ENCODE data around the gene PPP2R2C. TPM values are rescaled to one million over a fixed set of nuclear protein-coding genes. Genes with fewer than 3 reads are reported as not detected.

The PPP2R2C gene
- total RNA-seq, 2 donors from 2014 or later, result 8.0 to 10.4 TPM

DNA sequence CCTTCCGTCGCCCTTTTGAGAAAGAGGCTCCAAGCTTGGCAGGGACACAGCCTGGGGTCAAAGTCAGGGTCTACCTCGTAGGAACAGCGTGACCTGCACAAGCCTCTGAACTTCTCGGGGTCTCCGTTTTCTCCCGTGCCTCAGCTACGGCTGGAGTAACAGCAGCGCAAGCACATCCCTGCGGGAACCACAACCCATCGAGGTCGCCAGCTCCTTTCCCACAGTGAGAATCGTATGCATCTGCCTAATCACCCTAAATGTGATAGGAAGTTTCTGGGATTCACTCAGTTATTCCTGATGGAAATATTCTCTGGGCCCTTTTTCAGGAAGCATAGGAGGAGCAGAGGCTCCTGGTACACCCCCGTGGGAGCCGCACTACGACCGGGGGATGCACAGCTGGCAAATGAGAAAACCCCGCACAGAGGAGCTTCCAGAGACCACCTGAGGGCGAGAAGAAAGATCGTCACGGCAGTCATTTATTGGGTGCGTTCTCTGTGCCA, 24.7 kb downstream of the PPP2R2C start:
- TF ChIP-seq, protein P1, sequence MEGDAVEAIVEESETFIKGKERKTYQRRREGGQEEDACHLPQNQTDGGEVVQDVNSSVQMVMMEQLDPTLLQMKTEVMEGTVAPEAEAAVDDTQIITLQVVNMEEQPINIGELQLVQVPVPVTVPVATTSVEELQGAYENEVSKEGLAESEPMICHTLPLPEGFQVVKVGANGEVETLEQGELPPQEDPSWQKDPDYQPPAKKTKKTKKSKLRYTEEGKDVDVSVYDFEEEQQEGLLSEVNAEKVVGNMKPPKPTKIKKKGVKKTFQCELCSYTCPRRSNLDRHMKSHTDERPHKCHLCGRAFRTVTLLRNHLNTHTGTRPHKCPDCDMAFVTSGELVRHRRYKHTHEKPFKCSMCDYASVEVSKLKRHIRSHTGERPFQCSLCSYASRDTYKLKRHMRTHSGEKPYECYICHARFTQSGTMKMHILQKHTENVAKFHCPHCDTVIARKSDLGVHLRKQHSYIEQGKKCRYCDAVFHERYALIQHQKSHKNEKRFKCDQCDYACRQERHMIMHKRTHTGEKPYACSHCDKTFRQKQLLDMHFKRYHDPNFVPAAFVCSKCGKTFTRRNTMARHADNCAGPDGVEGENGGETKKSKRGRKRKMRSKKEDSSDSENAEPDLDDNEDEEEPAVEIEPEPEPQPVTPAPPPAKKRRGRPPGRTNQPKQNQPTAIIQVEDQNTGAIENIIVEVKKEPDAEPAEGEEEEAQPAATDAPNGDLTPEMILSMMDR (IDR thresholded peaks at IDR 0.05), result no peak
- no peak for TF ChIP-seq POLR2AphosphoS5 (IDR thresholded peaks at IDR 0.05)
- Histone ChIP-seq H3K4me3 (no peak overlapping the region), H3K36me3 (no peaks in the 10 kb centered on the region), H3K4me1 (replicated peaks) (peaks cover 3% of the 10 kb centered on the region), H3K27me3 (replicated peaks; ENCODE audit: insufficient read depth) (no peaks in the 10 kb centered on the region), H3K27ac (no peak overlapping the region), H3K9me3 (no peaks in the 10 kb centered on the region)
- intact Hi-C loops (cut with DNase I), result no loop called here
- 75% methylated on average over 22 of the region's 22 CpGs for WGBS
- DNase-seq (ENCODE audit: low spot score), result no peak

DNA sequence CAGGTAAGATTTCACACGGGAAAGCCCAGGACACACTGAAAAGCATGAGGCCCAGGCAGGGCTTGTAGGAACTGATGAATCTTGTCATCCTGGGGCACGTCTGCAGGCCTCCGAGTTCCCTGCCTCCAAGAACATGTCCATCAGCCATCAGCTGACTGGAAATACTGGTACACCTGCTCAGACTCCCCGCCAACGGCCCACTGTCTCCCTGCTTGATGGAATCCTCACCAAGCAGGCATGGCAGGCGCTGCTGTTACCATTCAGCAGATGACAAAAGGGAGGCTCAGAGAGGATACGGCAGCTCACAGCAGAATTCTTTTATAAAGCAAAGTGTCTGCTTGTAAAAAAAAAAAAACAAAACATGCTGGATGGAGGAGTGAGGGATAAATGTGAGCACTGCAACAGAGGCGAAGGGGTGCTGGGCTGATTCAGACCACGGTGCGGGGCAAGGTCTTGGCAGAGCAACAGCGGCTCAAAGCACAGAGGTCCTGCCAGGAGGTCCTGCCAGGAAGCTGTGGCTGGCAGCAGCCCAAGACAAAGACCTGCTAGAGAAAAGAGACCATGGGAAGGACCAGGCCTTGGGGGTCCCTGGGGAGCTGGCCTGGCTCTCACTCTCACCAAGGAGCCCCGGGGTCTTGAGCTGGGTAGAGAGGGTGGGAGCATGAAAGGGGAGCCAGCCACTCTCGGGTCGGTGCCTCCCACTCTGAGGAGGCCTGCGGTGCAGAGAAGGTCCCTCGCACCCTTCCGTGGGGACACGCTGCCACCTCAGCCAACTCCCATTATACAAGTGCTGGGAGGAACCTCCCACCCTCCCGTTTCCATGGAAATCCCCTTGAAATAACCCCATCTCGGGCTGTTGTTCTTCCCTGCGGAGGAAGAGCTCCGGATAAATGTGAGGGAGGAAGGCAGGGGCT, 25.6 kb downstream of the PPP2R2C start:
- TF ChIP-seq POLR2AphosphoS5 (IDR thresholded peaks at IDR 0.05), result no peak
- no peak for TF ChIP-seq POLR2A (IDR thresholded peaks at IDR 0.05)
- TF ChIP-seq, protein P1 (IDR thresholded peaks at IDR 0.05), result no peak
- DNase-seq (ENCODE audit: low spot score), result no peak
- H3K27ac ChIP-seq, result no peak overlapping the region
- intact Hi-C loops (cut with DNase I), result no loop called here
- peaks cover 3% of the 10 kb centered on the region for H3K4me1 ChIP-seq (replicated peaks)
- H3K27me3 ChIP-seq (replicated peaks; ENCODE audit: insufficient read depth), result no peaks in the 10 kb centered on the region
- WGBS, result 14% methylated on average over 22 of the region's 22 CpGs
- H3K36me3 ChIP-seq, result no peaks in the 10 kb centered on the region
- no peak overlapping the region for H3K4me3 ChIP-seq
- H3K9me3 ChIP-seq, result no peaks in the 10 kb centered on the region

DNA sequence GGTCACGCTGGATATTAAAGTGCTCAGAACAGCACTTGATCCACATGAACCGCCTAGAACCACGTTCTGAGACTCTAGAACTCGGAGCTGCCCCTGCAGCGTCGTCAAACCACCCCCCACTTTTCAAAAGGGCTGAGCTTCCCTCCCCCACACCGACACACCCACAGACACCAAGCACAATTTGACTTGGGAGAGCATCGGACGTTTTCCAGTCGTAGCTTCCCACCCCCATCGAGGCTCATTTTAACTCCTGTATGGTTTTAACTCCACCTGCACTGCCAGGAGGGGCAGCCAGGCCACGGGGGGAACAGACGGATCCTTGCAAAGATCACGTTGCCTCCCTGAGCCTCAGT, 26.3 kb downstream of the PPP2R2C start:
- no peaks in the 10 kb centered on the region for H3K36me3 ChIP-seq
- no peaks in the 10 kb centered on the region for H3K27me3 ChIP-seq (replicated peaks; ENCODE audit: insufficient read depth)
- no peak for TF ChIP-seq POLR2AphosphoS5 (IDR thresholded peaks at IDR 0.05)
- TF ChIP-seq, protein P1 (IDR thresholded peaks at IDR 0.05), result no peak
- no peak for TF ChIP-seq POLR2A (IDR thresholded peaks at IDR 0.05)
- WGBS, result 74% methylated on average over 14 of the region's 14 CpGs
- intact Hi-C loops (cut with DNase I), result no loop called here
- no peak overlapping the region for H3K4me3 ChIP-seq
- no peak overlapping the region for H3K27ac ChIP-seq
- no peak for DNase-seq (ENCODE audit: low spot score)
- H3K4me1 ChIP-seq (replicated peaks), result peaks cover 3% of the 10 kb centered on the region
- no peaks in the 10 kb centered on the region for H3K9me3 ChIP-seq

DNA sequence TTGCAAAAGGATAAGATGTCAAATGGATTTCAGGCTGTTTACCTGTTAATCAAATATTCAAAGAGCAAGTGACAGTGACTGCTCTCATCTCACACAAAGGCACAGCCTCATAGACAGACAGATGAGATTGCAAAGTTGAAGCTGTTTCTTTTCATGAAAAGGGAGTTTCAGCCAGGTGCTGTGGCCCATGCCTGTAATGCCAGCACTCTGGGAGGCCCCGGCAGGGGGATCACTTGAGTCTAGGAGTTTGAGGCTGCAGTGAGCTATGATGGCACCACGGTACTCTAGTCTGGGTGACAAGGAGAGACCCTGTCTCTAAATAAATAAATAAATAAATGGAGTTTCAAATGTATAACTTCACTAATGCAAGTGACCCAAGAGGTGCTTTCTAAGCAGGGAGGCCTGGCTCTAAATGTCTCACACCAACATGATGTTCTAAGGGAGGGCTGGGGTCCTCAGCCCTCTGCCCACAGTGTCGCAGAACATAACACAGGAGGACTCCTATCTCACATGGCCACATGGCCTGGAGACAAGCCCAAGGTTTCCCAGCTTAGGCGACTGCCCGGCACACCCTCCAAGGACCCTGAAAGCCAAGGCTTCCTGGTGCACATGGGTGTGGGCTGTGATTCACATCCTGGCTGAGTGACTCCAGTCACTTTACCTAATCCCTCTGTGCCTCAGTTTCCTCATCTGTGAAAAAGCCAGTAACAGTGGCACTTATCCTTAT, 26.8 kb downstream of the PPP2R2C start:
- TF ChIP-seq POLR2A (IDR thresholded peaks at IDR 0.05) (no peak), POLR2AphosphoS5 (IDR thresholded peaks at IDR 0.05) (no peak)
- TF ChIP-seq, protein P1 (IDR thresholded peaks at IDR 0.05), result no peak
- no peak overlapping the region for H3K4me3 ChIP-seq
- no peak overlapping the region for H3K27ac ChIP-seq
- H3K9me3 ChIP-seq, result no peaks in the 10 kb centered on the region
- 81% methylated on average over 5 of the region's 5 CpGs for WGBS
- intact Hi-C loops (cut with DNase I), result no loop called here
- peaks cover 3% of the 10 kb centered on the region for H3K4me1 ChIP-seq (replicated peaks)
- no peaks in the 10 kb centered on the region for H3K36me3 ChIP-seq
- DNase-seq (ENCODE audit: low spot score), result no peak
- no peaks in the 10 kb centered on the region for H3K27me3 ChIP-seq (replicated peaks; ENCODE audit: insufficient read depth)

All from prostate gland (tissue), 2 donors.